GM23338 (cell line): Measurements from ENCODE around the gene IL1F10. TPM values are rescaled to one million over a fixed set of nuclear protein-coding genes. Genes with fewer than 3 reads are reported as not detected.

Experiments
- ATAC-seq: fragments of 200-7000 bp; cut with Tn5 transposase; 3 replicates; pipeline ENCODE4 v1.9.1; 2020
- DNase-seq: peaks from one replicate; pipeline ENCODE4 v3.0.0-alpha.2; 2015; ENCODE audit warnings: low spot score
- H2AFZ ChIP-seq: fragments of 200-600 bp; sonication (generic); 2 replicates; pipeline ENCODE4 v1.8.0; 2016; ENCODE audit warnings: antibody characterized with exemption, mild to moderate bottlenecking, moderate library complexity
- H3F3A ChIP-seq: fragments of 200-600 bp; sonication (generic); replicated peaks from 2 replicates; pipeline ENCODE4 v1.8.0; 2017; ENCODE audit warnings: antibody characterized with exemption, mixed run types, low read depth
- H3K27ac ChIP-seq: fragments of 200-600 bp; sonication (generic); 2 replicates; pipeline ENCODE4 v1.6.1; 2016; ENCODE audit warnings: low read depth
- H3K27me3 ChIP-seq: fragments of 200-600 bp; sonication (generic); 2 replicates; pipeline ENCODE4 v1.8.0; 2016; ENCODE audit warnings: mild to moderate bottlenecking, mixed run types, moderate library complexity; ENCODE audit not compliant: insufficient read depth
- H3K36me3 ChIP-seq: fragments of 200-600 bp; sonication (generic); 2 replicates; pipeline ENCODE4 v1.8.0; 2016; ENCODE audit warnings: mild to moderate bottlenecking; ENCODE audit not compliant: insufficient read depth
- H3K4me1 ChIP-seq: fragments of 200-600 bp; sonication (generic); 2 replicates; pipeline ENCODE4 v1.8.0; 2016; ENCODE audit warnings: mild to moderate bottlenecking, moderate library complexity; ENCODE audit not compliant: insufficient read depth
- H3K4me2 ChIP-seq: fragments of 200-600 bp; sonication (generic); 2 replicates; pipeline ENCODE4 v1.7.1; 2017; ENCODE audit warnings: mixed run types
- H3K4me3 ChIP-seq: fragments of 200-600 bp; sonication (generic); 2 replicates; pipeline ENCODE4 v1.6.1; 2016; ENCODE audit warnings: mixed run types
- H3K79me2 ChIP-seq: fragments of 200-600 bp; sonication (generic); replicated peaks from 2 replicates; pipeline ENCODE4 v1.8.0; 2017; ENCODE audit warnings: mild to moderate bottlenecking; ENCODE audit not compliant: insufficient read depth
- H3K9me2 ChIP-seq: fragments of 200-600 bp; sonication (generic); 2 replicates; pipeline ENCODE4 v1.8.0; 2017; ENCODE audit not compliant: insufficient read depth
- H4K20me1 ChIP-seq: fragments of 200-600 bp; sonication (generic); replicated peaks from 2 replicates; pipeline ENCODE4 v1.8.0; 2017; ENCODE audit warnings: mild to moderate bottlenecking; ENCODE audit not compliant: insufficient read depth
- H3K27ac Mint-ChIP-seq: 2 replicates; pipeline ENCODE4 v1.8.0; 2020; ENCODE audit warnings: inconsistent platforms, mild to moderate bottlenecking, moderate library complexity, mixed read lengths
- H3K27me3 Mint-ChIP-seq: 3 replicates; pipeline ENCODE4 v1.8.0; 2022; ENCODE audit warnings: low read depth, mild to moderate bottlenecking, moderate library complexity, mixed read lengths, inconsistent platforms; ENCODE audit not compliant: insufficient read depth, poor library complexity
- H3K36me3 Mint-ChIP-seq: 3 replicates; pipeline ENCODE4 v1.8.0; 2021; ENCODE audit warnings: low read depth, mild to moderate bottlenecking, inconsistent platforms, moderate library complexity, mixed read lengths
- H3K4me1 Mint-ChIP-seq: 3 replicates; pipeline ENCODE4 v1.8.0; 2020; ENCODE audit warnings: mild to moderate bottlenecking, inconsistent platforms, mixed read lengths
- H3K4me3 Mint-ChIP-seq: 3 replicates; pipeline ENCODE4 v1.8.0; 2021; ENCODE audit warnings: moderate library complexity, mild to moderate bottlenecking, inconsistent platforms, mixed read lengths
- H3K9me3 Mint-ChIP-seq: 3 replicates; pipeline ENCODE4 v1.8.0; 2020; ENCODE audit warnings: moderate library complexity, mild to moderate bottlenecking, inconsistent platforms, mixed read lengths
- CREB1 ChIP-seq: fragments of 250-450 bp; sonication (Bioruptor Pico); IDR thresholded peaks from 2 replicates; pipeline ENCODE4 v1.5.0; 2020; ENCODE audit warnings: low read depth, mild to moderate bottlenecking, moderate library complexity
- EZH2 ChIP-seq: fragments of 200-600 bp; sonication (generic); IDR thresholded peaks from one replicate; pipeline ENCODE4 v1.8.0; 2017; ENCODE audit warnings: antibody characterized with exemption, mild to moderate bottlenecking, low read depth; ENCODE audit not compliant: unreplicated experiment
- EZH2phosphoT487 ChIP-seq: fragments of 200-600 bp; sonication (generic); IDR thresholded peaks from one replicate; pipeline ENCODE4 v1.8.1; 2018; ENCODE audit warnings: antibody characterized with exemption; ENCODE audit not compliant: unreplicated experiment
- JUNB ChIP-seq: IDR thresholded peaks from one replicate; pipeline ENCODE4 v1.6.1; 2016; ENCODE audit warnings: antibody characterized with exemption; ENCODE audit not compliant: unreplicated experiment
- NANOG ChIP-seq: IDR thresholded peaks from 2 replicates; pipeline ENCODE4 v1.6.1; 2016; ENCODE audit warnings: antibody characterized with exemption, borderline replicate concordance
- POLR2AphosphoS5 ChIP-seq: IDR thresholded peaks from 2 replicates; pipeline ENCODE4 v1.6.1; 2016; ENCODE audit warnings: antibody characterized with exemption, low read depth
- STAT1 ChIP-seq: IDR thresholded peaks from one replicate; pipeline ENCODE4 v1.6.1; 2016; ENCODE audit warnings: antibody characterized with exemption; ENCODE audit not compliant: unreplicated experiment
- ZNF114 ChIP-seq: fragments of 250-450 bp; sonication (Bioruptor Pico); IDR thresholded peaks from 2 replicates; pipeline ENCODE4 v1.5.0; 2020; ENCODE audit warnings: mild to moderate bottlenecking, moderate library complexity
- ZNF331 ChIP-seq: fragments of 250-450 bp; sonication (Bioruptor Pico); IDR thresholded peaks from 2 replicates; pipeline ENCODE4 v1.5.0; 2020; ENCODE audit warnings: low read depth, mild to moderate bottlenecking, moderate library complexity
- polyA plus RNA-seq: library from polyadenylated mRNA; unstranded; fragments of >200 nt; fragmentation: Nextera tagmentation; extraction: Ambion mirVana; gene quantifications from 2 replicates; pipeline ENCODE4 v1.2.1, GENCODE V29; 2016
- total RNA-seq: library from RNA; depleted of rRNA; stranded (reverse); fragments of >200 nt; shearing (Covaris generic); gene quantifications from 2 replicates; pipeline ENCODE4 v1.2.3, GENCODE V29; 2014
- TF ChIP-seq, protein P1 (sequence below): IDR thresholded peaks from 2 replicates; pipeline ENCODE4 v1.6.1; 2016; ENCODE audit warnings: antibody characterized with exemption
- TF ChIP-seq, protein P2 (sequence below), 2 experiments: fragments of 200-600 bp in 1 of 2; sonication (generic) in 1 of 2; conservative IDR thresholded peaks; 2 replicates each; pipeline versions ENCODE4 v1.5.1 to v1.6.1; 2016 to 2017; ENCODE audit warnings: antibody characterized with exemption in 2 of 2, low read depth in 2 of 2, mild to moderate bottlenecking in 2 of 2, moderate library complexity in 1 of 2
- TF ChIP-seq, protein P3 (sequence below): fragments of 250-450 bp; sonication (Bioruptor Pico); IDR thresholded peaks from 2 replicates; pipeline ENCODE4 v1.5.0; 2020; ENCODE audit warnings: mild to moderate bottlenecking, moderate library complexity
- TF ChIP-seq, protein P4 (sequence below): IDR thresholded peaks from one replicate; pipeline ENCODE4 v1.6.1; 2018; ENCODE audit warnings: antibody characterized with exemption; ENCODE audit not compliant: unreplicated experiment

IL1F10 gene
- total and polyA plus RNA-seq, 2 experiments from 2014 or later: not detected

DNA sequence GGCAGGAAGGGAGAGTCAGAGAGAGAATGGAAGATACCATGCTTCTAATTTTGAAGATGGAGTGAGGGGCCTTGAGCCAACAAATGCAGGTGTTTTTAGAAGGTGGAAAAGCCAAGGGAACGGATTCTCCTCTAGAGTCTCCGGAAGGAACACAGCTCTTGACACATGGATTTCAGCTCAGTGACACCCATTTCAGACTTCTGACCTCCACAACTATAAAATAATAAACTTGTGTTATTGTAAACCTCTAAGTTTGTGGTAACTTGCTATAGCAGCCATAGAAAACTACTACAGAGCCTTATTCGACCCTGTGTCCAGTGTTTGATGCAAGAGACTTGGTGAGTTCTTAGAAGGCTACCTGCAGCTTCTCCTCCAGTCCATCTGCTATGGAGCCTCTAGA is 7.8 kb downstream of the IL1F10 start:
- ATAC-seq (no peak), DNase-seq (no peak)
- no peak overlapping the region for H3K27ac ChIP-seq
- peaks cover 4% of the 10 kb centered on the region; the same call in 2 of the 3 replicates for H3K4me1 Mint-ChIP-seq
- no peaks in the 10 kb centered on the region for H3K36me3 ChIP-seq
- TF ChIP-seq, protein P1, sequence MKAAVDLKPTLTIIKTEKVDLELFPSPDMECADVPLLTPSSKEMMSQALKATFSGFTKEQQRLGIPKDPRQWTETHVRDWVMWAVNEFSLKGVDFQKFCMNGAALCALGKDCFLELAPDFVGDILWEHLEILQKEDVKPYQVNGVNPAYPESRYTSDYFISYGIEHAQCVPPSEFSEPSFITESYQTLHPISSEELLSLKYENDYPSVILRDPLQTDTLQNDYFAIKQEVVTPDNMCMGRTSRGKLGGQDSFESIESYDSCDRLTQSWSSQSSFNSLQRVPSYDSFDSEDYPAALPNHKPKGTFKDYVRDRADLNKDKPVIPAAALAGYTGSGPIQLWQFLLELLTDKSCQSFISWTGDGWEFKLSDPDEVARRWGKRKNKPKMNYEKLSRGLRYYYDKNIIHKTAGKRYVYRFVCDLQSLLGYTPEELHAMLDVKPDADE: no peak
- no peak for TF ChIP-seq ZNF114 (CRISPR knock-in tag)
- TF ChIP-seq, protein P2, sequence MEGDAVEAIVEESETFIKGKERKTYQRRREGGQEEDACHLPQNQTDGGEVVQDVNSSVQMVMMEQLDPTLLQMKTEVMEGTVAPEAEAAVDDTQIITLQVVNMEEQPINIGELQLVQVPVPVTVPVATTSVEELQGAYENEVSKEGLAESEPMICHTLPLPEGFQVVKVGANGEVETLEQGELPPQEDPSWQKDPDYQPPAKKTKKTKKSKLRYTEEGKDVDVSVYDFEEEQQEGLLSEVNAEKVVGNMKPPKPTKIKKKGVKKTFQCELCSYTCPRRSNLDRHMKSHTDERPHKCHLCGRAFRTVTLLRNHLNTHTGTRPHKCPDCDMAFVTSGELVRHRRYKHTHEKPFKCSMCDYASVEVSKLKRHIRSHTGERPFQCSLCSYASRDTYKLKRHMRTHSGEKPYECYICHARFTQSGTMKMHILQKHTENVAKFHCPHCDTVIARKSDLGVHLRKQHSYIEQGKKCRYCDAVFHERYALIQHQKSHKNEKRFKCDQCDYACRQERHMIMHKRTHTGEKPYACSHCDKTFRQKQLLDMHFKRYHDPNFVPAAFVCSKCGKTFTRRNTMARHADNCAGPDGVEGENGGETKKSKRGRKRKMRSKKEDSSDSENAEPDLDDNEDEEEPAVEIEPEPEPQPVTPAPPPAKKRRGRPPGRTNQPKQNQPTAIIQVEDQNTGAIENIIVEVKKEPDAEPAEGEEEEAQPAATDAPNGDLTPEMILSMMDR (conservative IDR thresholded peaks at IDR 0.05; ENCODE audit: low read depth in 2 of 2): no peak
- no peak for TF ChIP-seq ZNF331 (CRISPR knock-in tag)
- TF ChIP-seq, protein P3, sequence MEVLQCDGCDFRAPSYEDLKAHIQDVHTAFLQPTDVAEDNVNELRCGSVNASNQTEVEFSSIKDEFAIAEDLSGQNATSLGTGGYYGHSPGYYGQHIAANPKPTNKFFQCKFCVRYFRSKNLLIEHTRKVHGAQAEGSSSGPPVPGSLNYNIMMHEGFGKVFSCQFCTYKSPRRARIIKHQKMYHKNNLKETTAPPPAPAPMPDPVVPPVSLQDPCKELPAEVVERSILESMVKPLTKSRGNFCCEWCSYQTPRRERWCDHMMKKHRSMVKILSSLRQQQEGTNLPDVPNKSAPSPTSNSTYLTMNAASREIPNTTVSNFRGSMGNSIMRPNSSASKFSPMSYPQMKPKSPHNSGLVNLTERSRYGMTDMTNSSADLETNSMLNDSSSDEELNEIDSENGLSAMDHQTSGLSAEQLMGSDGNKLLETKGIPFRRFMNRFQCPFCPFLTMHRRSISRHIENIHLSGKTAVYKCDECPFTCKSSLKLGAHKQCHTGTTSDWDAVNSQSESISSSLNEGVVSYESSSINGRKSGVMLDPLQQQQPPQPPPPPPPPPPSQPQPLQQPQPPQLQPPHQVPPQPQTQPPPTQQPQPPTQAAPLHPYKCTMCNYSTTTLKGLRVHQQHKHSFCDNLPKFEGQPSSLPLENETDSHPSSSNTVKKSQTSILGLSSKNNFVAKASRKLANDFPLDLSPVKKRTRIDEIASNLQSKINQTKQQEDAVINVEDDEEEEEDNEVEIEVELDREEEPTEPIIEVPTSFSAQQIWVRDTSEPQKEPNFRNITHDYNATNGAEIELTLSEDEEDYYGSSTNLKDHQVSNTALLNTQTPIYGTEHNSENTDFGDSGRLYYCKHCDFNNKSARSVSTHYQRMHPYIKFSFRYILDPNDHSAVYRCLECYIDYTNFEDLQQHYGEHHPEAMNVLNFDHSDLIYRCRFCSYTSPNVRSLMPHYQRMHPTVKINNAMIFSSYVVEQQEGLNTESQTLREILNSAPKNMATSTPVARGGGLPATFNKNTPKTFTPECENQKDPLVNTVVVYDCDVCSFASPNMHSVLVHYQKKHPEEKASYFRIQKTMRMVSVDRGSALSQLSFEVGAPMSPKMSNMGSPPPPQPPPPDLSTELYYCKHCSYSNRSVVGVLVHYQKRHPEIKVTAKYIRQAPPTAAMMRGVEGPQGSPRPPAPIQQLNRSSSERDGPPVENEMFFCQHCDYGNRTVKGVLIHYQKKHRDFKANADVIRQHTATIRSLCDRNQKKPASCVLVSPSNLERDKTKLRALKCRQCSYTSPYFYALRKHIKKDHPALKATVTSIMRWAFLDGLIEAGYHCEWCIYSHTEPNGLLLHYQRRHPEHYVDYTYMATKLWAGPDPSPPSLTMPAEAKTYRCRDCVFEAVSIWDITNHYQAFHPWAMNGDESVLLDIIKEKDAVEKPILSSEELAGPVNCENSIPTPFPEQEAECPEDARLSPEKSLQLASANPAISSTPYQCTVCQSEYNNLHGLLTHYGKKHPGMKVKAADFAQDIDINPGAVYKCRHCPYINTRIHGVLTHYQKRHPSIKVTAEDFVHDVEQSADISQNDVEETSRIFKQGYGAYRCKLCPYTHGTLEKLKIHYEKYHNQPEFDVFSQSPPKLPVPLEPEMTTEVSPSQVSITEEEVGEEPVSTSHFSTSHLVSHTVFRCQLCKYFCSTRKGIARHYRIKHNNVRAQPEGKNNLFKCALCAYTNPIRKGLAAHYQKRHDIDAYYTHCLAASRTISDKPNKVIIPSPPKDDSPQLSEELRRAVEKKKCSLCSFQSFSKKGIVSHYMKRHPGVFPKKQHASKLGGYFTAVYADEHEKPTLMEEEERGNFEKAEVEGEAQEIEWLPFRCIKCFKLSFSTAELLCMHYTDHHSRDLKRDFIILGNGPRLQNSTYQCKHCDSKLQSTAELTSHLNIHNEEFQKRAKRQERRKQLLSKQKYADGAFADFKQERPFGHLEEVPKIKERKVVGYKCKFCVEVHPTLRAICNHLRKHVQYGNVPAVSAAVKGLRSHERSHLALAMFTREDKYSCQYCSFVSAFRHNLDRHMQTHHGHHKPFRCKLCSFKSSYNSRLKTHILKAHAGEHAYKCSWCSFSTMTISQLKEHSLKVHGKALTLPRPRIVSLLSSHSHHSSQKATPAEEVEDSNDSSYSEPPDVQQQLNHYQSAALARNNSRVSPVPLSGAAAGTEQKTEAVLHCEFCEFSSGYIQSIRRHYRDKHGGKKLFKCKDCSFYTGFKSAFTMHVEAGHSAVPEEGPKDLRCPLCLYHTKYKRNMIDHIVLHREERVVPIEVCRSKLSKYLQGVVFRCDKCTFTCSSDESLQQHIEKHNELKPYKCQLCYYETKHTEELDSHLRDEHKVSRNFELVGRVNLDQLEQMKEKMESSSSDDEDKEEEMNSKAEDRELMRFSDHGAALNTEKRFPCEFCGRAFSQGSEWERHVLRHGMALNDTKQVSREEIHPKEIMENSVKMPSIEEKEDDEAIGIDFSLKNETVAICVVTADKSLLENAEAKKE: no peak
- no peak for TF ChIP-seq NANOG
- TF ChIP-seq EZH2: no peak
- no peak for TF ChIP-seq JUNB
- no peak for TF ChIP-seq CREB1
- TF ChIP-seq POLR2AphosphoS5: no peak
- no peak for TF ChIP-seq STAT1
- TF ChIP-seq EZH2phosphoT487: no peak
- TF ChIP-seq, protein P4, sequence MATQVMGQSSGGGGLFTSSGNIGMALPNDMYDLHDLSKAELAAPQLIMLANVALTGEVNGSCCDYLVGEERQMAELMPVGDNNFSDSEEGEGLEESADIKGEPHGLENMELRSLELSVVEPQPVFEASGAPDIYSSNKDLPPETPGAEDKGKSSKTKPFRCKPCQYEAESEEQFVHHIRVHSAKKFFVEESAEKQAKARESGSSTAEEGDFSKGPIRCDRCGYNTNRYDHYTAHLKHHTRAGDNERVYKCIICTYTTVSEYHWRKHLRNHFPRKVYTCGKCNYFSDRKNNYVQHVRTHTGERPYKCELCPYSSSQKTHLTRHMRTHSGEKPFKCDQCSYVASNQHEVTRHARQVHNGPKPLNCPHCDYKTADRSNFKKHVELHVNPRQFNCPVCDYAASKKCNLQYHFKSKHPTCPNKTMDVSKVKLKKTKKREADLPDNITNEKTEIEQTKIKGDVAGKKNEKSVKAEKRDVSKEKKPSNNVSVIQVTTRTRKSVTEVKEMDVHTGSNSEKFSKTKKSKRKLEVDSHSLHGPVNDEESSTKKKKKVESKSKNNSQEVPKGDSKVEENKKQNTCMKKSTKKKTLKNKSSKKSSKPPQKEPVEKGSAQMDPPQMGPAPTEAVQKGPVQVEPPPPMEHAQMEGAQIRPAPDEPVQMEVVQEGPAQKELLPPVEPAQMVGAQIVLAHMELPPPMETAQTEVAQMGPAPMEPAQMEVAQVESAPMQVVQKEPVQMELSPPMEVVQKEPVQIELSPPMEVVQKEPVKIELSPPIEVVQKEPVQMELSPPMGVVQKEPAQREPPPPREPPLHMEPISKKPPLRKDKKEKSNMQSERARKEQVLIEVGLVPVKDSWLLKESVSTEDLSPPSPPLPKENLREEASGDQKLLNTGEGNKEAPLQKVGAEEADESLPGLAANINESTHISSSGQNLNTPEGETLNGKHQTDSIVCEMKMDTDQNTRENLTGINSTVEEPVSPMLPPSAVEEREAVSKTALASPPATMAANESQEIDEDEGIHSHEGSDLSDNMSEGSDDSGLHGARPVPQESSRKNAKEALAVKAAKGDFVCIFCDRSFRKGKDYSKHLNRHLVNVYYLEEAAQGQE: no peak
- H3K4me1 ChIP-seq: peaks cover 8% of the 10 kb centered on the region
- H3K4me2 ChIP-seq: no peak overlapping the region
- H3K9me3 Mint-ChIP-seq: no peaks in the 10 kb centered on the region
- no peaks in the 10 kb centered on the region for H3K27me3 ChIP-seq
- peaks cover 8% of the 10 kb centered on the region for H3K27me3 Mint-ChIP-seq
- H3K79me2 ChIP-seq: no peaks in the 10 kb centered on the region
- no peaks in the 10 kb centered on the region for H4K20me1 ChIP-seq
- no peak overlapping the region for H3K4me3 Mint-ChIP-seq
- H3K4me3 ChIP-seq: no peak overlapping the region
- H3K27ac Mint-ChIP-seq: no peak overlapping the region
- H3K9me2 ChIP-seq: no peaks in the 10 kb centered on the region
- no peak overlapping the region for H2AFZ ChIP-seq
- no peaks in the 10 kb centered on the region for H3F3A ChIP-seq
- H3K36me3 Mint-ChIP-seq: no peaks in the 10 kb centered on the region; the same call in 2 of the 3 replicates
